Osteocyte (in vitro differentiated cells): ENCODE measurements around the gene OLIG3. TPM values are rescaled to one million over a fixed set of nuclear protein-coding genes. Genes with fewer than 3 reads are reported as not detected.

Experiments
- DNase-seq: peaks from one replicate; pipeline ENCODE4 v3.0.0; 2021; ENCODE audit warnings: mixed read lengths; ENCODE audit not compliant: unreplicated experiment; ENCODE audit errors: extremely low spot score
- H3K27ac Mint-ChIP-seq: one replicate; pipeline ENCODE4 v1.8.0; 2021; ENCODE audit warnings: mild to moderate bottlenecking, mixed read lengths; ENCODE audit not compliant: unreplicated experiment
- H3K27me3 Mint-ChIP-seq: one replicate; pipeline ENCODE4 v1.8.0; 2021; ENCODE audit warnings: mixed read lengths; ENCODE audit not compliant: unreplicated experiment
- H3K36me3 Mint-ChIP-seq: one replicate; pipeline ENCODE4 v1.8.0; 2021; ENCODE audit warnings: mixed read lengths; ENCODE audit not compliant: unreplicated experiment
- H3K4me1 Mint-ChIP-seq: one replicate; pipeline ENCODE4 v1.8.0; 2021; ENCODE audit warnings: mixed read lengths; ENCODE audit not compliant: unreplicated experiment
- H3K4me3 Mint-ChIP-seq: one replicate; pipeline ENCODE4 v1.8.0; 2021; ENCODE audit warnings: mild to moderate bottlenecking, moderate library complexity, mixed read lengths; ENCODE audit not compliant: unreplicated experiment
- H3K9me3 Mint-ChIP-seq: one replicate; pipeline ENCODE4 v1.8.0; 2021; ENCODE audit warnings: mixed read lengths; ENCODE audit not compliant: unreplicated experiment
- CTCF ChIP-seq: fragments of 200-600 bp; sonication (generic); IDR thresholded peaks from 2 replicates; pipeline ENCODE4 v1.5.0; 2021; ENCODE audit warnings: antibody characterized with exemption, mild to moderate bottlenecking, moderate library complexity
- total RNA-seq: library from RNA; stranded (reverse); gene quantifications from 2 replicates; pipeline ENCODE4 v1.2.1, GENCODE V29; 2021

OLIG3 gene
- total RNA-seq, 1 donor from 2014 or later, result not detected

GRCh38 chr6:137531376-137532092 is 37.3 kb upstream of the OLIG3 start:
- Mint-ChIP-seq H3K4me1 (no peaks in the 10 kb centered on the region), H3K4me3 (no peak overlapping the region), H3K27ac (no peak overlapping the region), H3K27me3 (peaks cover 24% of the 10 kb centered on the region), H3K36me3 (no peaks in the 10 kb centered on the region), H3K9me3 (no peaks in the 10 kb centered on the region)
- DNase-seq, result no peak
- no peak for TF ChIP-seq CTCF

- TF ChIP-seq CTCF, result no peak
- DNase-seq, result no peak
- no peaks in the 10 kb centered on the region for H3K36me3 Mint-ChIP-seq
- no peaks in the 10 kb centered on the region for H3K9me3 Mint-ChIP-seq
- no peak overlapping the region for H3K27ac Mint-ChIP-seq
- H3K4me1 Mint-ChIP-seq, result no peaks in the 10 kb centered on the region
- peaks cover 25% of the 10 kb centered on the region for H3K27me3 Mint-ChIP-seq
- no peak overlapping the region for H3K4me3 Mint-ChIP-seq
These were observed 36.2 kb upstream of the OLIG3 start for GRCh38 chr6:137530404-137530803.

- peaks cover 27% of the 10 kb centered on the region for H3K27me3 Mint-ChIP-seq
- no peaks in the 10 kb centered on the region for H3K36me3 Mint-ChIP-seq
- H3K9me3 Mint-ChIP-seq, result no peaks in the 10 kb centered on the region
- H3K4me3 Mint-ChIP-seq, result no peak overlapping the region
- H3K4me1 Mint-ChIP-seq, result no peaks in the 10 kb centered on the region
- H3K27ac Mint-ChIP-seq, result no peak overlapping the region
- no peak for TF ChIP-seq CTCF
- DNase-seq, result no peak
These were observed 28.6 kb upstream of the OLIG3 start for GRCh38 chr6:137522831-137523230.

GRCh38 chr6:137522198-137522798 is 28.1 kb upstream of the OLIG3 start:
- no peak for DNase-seq
- Mint-ChIP-seq H3K4me3 (no peak overlapping the region), H3K4me1 (no peaks in the 10 kb centered on the region), H3K36me3 (no peaks in the 10 kb centered on the region), H3K27ac (no peak overlapping the region), H3K9me3 (no peaks in the 10 kb centered on the region), H3K27me3 (peaks cover 33% of the 10 kb centered on the region)
- no peak for TF ChIP-seq CTCF

- Mint-ChIP-seq H3K4me1 (no peaks in the 10 kb centered on the region), H3K27ac (no peak overlapping the region), H3K27me3 (peaks cover 47% of the 10 kb centered on the region), H3K9me3 (no peaks in the 10 kb centered on the region), H3K36me3 (no peaks in the 10 kb centered on the region), H3K4me3 (no peak overlapping the region)
- no peak for DNase-seq
- no peak for TF ChIP-seq CTCF
These were observed 26.3 kb upstream of the OLIG3 start for GRCh38 chr6:137520520-137520919.
